HG03342 (cell line): ENCODE measurements around the gene COL27A1.

Source experiments
- ATAC-seq: cut with Tn5 transposase; IDR thresholded peaks from one replicate; pipeline ENCODE4 v1.9.1; 2021; ENCODE audit warnings: mild to moderate bottlenecking, moderate library complexity; ENCODE audit not compliant: unreplicated experiment

The COL27A1 gene

GRCh38 chr9:114141553-114142402, 13.6 kb upstream of the COL27A1 start:
- no peak for ATAC-seq

DNA sequence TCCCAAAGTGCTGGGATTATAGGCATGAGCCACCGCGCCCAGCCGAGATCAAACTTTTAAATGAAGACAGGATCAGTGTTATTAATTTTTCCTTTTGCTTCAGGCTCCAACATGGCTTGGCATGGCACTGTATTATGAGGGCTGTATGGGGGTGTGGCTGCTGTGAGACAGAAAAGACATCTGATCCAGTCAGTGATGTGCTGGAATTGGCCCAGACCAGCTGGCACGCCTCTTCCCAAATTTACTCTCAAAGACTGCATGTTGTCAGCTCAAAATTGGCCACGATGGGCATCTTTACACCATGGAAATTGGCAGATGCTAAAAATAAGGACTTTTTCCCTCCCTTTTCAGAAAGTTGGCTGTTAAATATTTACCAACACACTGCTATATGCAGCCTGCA, 12.1 kb upstream of the COL27A1 start:
- ATAC-seq = no peak

GRCh38 chr9:114146735-114147134, 8.6 kb upstream of the COL27A1 start:
- no peak for ATAC-seq

- ATAC-seq = no peak
Observed at GRCh38 chr9:114149181-114149580, 6.2 kb upstream of the COL27A1 start.

GRCh38 chr9:114149765-114150340, 5.5 kb upstream of the COL27A1 start:
- no peak for ATAC-seq

DNA sequence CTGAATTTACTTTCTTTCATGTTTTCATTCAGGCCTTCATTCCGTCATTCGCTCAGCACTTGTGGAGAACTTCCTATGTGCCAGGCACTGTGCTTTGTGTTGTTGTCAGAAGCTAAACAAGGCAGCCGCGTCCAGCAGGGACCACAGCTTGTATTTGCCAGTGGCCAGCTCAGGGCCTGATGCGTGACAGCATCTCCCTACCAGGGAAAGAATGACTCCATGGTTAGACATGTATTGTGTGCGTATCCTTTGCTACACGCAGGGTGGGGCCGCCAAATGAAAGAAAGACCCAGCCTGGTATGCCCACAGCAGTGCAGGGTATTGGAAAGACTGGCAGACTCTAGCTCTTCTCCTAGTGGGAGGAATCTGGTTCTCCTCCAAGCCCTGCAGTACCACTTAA, 4.7 kb upstream of the COL27A1 start:
- no peak for ATAC-seq

DNA sequence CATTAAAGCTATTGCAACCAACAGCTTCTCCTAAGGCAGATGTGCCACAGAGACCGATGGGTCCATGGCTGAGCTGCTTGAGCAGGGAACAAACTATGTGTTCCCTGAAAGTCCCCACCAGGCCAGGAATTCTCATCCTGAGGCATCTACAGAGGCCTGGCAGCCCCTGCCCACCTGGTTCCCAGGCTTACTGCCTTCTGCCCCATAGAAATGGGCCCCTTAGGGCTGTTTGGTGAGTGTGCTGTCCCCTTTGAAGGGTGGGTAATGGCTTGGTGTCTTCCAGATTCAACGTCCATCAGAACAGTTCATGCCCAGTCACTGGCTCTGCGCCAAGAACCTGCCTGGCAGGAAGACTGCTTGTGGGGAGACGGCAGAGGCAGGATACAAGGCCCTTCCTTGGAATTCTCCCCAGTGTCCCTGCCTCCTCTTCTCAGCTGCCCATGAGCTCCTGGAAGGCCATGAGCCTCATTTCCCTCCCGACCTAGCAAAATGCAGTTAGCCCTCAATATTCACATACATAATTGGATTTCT, 3.8 kb upstream of the COL27A1 start:
- no peak for ATAC-seq

- ATAC-seq = no peak
Observed at GRCh38 chr9:114153761-114154599, 1.4 kb upstream of the COL27A1 start.

DNA sequence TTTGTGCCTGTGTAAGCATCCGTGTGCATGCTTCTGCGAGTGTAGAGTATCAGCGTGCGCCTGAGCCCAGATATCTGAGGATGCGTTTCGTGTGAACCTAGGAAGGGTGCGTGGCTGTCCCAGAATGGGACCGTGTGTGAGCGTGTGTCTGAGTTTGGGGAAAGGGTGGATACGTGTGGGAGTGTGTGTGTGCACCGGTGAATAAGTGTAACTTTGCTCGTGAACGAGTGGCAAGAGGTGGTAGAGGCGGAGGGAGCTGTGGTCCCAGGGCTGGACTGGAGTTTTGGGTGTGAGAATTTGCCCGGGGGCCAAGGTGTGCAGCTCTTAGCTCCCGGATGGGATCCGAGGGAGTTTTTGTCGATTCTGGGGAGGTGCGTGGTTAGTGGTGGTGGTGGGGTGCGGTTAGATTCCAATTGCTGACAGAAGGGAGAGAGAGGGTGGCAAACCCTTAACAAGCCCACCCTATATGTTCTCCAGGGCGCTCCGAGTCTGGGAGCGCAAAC, 686 bp upstream of the COL27A1 start:
- no peak for ATAC-seq

GRCh38 chr9:114155995-114156656, 789 bp downstream of the COL27A1 start:
- ATAC-seq = no peak

- no peak for ATAC-seq
Observed at GRCh38 chr9:114156657-114157421, 1.5 kb downstream of the COL27A1 start.

GRCh38 chr9:114157516-114158176, 2.3 kb downstream of the COL27A1 start:
- no peak for ATAC-seq

DNA sequence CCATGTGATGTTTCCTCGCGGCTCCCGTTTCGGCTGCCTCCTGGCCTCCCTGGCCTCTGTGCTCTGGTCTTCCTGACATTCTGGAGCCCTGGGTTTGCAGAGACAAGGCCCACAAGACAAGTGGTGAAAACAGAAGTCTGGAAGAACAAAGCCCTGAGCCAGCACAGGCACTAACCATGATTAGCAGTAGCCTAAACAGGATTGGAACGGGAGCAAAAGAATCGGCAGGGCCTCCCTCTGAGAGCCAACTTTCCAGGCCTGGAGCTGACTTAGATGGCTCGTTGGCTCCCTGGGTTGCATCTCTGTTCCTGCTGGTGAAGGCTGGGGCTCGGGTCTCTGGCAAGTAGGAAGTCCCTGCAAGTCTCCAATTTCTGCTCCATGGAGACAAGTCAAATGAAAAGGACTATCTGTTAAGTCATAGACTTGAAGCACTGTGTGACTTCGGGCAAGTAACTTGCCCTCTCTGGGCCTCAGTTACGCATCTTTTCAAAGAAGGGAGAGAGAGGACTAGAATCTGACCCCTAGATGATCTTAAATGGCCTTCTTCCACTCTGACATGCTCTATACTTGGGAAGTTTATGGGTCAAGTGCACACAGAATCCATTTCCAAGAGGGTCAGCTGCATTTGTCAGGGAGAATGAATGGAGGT, 3.3 kb downstream of the COL27A1 start:
- ATAC-seq = no peak

- no peak for ATAC-seq
Observed at GRCh38 chr9:114159691-114160090, 4.4 kb downstream of the COL27A1 start.

DNA sequence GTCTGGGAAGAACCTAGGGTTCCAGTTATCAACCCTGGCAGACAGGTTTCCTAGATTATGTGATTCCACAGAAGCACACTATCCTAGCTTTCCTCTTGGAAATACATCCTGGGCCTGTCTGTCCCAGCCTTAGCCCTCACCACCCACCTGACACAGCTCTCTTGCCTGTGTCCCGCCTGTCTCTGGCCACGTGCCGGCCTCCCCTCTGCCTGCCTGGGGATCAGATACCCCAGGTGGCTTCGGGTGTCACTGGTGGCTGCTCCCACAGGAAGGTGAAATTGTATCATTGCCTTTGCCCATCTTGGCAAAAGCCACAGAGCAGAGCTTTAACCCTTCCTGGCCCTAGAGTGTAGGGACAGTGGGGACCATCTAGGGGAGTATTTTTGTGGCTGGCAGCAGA, 6.2 kb downstream of the COL27A1 start:
- no peak for ATAC-seq

GRCh38 chr9:114163517-114163951, 8.2 kb downstream of the COL27A1 start:
- no peak for ATAC-seq

DNA sequence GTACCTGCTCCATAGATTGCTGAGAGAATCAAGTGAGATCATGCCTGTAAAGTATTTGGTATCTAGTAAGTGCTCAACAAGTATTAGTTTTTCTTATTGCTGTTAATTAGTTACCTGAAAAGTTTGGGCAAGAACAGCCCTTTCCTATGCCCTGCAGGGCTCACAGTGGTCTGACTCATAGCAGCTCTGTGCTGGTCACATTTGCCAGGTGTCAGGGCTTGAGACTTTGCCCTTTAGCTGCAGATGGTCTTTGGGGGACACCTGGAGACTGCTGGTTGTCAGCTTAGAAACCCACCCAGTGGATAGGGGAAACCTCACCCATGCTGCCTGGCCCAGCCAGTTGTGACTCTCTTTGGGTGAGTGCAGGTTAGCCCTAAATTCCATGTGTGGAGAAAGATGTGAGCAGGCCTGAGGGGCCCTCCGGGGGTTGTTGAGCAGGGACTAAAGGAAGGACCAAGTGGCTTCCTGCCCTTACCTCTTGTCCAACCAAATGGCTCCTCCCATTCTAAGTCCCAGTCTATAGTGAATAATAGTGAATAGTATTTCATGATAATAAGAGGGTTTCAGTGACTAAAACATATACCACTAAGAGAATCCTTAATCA, 9.0 kb downstream of the COL27A1 start:
- no peak for ATAC-seq

DNA sequence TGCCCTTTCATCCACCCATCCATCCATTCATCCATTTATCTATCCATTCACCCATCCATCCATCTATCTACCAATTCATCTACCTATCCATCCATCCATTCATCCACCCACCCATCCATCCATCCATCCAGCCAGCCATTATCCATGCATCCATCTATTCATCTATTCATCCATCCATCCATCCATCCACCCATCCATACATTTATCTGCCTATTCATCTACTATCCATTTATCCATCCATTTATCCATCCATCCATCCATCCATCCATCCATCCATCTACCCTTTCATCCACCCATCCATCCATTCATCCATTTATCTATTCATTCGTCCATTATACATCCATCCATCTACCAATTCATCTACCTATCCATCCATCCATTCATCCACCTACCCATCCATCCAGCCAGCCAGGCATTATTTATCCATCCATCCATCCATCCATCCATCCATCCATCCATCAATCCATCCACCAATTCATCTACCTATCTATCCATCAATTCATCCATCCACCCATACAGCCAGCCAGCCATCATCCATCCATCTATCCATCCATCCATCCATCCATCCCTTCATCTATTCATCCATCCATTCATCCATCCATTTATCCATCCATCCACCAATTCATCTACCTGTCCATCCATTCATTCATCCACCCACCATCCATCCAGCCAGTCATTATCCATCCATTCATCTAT, 10.2 kb downstream of the COL27A1 start:
- ATAC-seq = no peak
